Testis (tissue), 2 donors: Measurements from ENCODE around the gene ACVRL1.

Source experiments
- CTCF ChIP-seq, 3 experiments: fragments of 450-650 bp in 2 of 3; fragments of 200-600 bp in 1 of 3; sonication (generic) in 1 of 3; IDR thresholded peaks; one replicate each; pipeline ENCODE4 v1.5.1; 2016 to 2019; ENCODE audit warnings: antibody characterized with exemption in 3 of 3, mild to moderate bottlenecking in 2 of 3, moderate library complexity in 1 of 3
- POLR2A ChIP-seq: fragments of 450-650 bp; IDR thresholded peaks from one replicate; pipeline ENCODE4 v1.6.1; 2017; ENCODE audit warnings: antibody characterized with exemption, mild to moderate bottlenecking, moderate library complexity

GRCh38 chr12:51871918-51872688, 35.2 kb upstream of the ACVRL1 start:
- TF ChIP-seq POLR2A (no peak), CTCF (IDR thresholded peaks at IDR 0.05) (no peak)
